Measurements from ENCODE around the gene RAD9A.

The RAD9A gene

DNA sequence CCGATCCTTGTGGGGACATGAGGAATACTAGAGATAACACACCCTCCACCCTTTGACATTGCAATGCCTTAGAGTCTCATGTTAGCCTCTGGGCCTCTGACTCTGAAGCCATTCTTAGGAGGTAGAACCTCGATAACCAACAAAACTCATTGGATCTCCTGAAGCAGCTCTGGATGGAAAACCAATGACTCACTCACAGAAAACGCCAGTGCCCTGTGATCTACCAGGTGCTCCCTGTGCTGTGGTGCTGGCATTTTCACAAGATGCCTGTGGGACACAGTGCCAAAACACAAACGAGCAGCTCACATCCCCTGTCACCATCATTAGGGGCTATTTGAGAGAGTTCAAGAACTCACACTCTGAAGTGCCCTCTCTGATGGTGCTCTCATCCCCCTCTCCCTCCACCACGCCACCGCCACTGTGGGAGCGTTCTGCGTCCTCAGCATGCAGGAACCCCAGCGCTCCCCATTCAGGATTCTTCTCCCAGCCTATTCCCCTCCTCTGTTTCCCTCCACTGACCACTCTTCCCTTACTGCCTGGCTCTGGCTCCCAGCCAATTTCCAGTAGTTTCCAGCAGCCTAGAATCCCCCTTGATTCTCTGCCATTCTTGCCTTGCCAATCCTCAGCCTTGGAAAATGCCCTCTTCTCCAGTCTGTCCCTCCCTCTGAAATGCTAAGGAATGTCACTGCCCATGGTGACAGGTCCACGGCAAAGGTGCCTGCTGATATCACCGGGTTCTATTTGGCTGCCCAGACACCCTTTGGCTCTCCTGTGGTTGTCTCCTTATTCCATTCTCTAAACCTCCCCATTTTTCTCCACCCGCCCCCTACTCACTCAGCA, 33.7 kb upstream of the RAD9A start:
- DNase-seq, result no peak

DNA sequence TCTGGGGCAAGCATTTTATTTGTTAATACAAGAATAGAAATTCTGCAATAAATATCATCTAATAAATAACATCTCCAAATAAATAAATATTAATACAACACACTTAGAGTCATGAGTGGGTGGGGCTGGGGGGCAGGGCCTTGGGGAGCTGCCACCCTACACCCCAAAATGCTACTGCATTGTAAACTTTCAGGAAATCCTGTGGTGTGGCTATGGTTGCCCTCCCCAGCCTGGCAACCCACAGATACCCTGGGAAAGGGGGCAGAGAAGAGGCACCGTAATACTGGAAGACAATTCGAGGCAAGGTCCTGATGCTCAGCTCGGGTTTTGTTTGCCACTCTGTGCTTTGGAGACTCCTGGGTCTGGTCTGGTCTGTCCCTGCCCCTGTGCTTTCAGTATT, 27.6 kb upstream of the RAD9A start:
- no peak for DNase-seq

DNA sequence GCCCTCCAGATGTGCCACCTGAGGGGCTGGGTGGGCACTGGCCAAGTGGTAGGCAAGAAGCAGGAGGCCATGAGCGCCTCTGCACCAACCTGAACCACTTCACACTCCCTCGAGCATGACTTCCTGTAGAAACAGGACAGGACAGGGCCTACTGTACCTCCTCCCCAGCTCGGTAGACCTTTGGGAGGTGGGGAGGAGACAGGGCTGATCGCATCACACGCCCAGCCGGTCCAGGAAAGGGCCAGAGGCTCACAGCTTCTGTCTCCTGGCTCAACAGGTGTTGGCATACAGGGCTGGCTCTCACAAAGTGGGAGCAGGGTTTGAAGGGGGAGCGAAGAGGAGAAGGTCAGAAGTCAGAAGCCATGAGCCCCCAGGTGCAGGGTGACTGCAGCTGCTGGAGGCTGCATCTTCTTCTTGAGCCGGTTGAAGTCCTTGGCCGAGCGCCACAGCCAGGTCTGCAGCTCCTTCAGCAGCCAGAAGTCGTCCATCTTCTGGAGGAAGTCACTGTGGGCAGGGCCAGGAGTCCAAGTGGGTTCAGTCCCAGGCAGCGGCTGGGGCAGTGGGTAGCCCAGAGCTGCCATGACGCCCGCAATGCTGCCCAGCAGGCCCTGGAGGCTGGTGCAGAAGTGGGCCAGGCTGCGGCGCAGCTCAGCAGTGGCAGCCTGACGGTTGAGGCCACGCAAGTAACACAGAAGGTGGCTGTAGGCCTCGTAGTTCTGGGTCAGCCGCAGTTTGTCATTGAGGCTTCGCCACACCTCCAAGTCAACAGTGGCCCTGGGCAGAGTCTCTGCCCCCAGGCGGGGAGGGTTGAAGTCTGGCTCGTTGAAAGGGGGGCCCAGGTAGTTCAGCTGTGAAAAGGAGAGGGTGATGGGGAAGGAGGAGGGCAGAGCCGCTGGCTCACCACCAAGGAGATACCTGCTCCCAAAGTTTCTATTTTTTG, 26.7 kb upstream of the RAD9A start:
- peak; percentile 48 for DNase-seq

DNA sequence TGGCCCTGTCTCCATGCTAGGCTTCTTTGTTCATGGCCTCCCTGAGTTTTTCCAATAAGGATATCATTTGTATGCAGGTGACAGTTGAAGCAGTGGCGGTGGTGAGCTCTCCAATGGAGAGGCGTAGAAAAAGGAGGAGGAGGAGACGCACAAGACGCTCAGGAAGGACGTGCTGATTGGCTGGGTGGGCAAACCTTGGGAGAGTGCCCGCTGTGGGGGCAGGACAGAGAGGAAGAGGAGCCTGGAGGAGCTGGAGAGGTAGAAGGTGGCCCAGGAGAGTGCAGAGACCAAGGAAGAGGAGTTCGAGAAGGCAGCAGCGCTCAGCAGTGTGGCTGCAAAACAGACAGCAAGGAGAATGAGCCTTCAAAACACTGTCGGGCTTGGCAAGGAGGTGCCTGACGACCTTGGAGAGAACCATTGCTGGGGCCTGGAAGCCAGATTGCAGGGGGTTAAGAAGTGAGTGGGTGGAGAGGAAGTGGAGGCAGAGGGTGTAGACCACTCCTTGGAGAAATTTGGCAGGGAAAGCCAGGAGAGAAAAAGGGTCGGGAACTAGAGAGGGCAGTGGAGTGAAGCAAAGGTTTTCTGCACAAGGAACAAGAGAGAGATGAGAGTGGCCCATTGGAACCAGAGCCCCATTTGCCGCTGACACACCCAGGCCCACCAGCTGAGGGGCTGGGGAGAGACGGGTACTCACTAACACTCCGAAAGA, 25.9 kb upstream of the RAD9A start:
- DNase-seq, result no peak

DNA sequence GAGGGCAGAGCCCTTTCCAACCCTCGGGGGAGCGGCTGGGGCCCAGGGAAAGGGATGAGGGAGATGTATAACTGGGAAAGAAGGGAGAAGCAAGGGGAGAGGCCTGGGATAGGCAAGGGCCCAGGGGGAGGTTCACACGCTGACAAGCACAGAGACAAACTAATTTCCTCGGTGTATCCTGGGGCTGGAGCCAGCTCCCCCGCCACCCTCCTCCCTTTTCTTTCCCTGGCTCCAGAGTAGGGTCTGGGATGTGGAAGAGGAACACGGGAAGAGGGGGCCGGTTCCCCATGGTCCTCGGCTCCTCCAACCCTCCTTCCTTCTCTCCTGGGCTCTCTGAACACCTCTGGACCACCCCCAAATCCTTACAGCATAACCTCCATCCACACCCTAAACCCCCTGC, 25.2 kb upstream of the RAD9A start:
- no peak for DNase-seq

DNA sequence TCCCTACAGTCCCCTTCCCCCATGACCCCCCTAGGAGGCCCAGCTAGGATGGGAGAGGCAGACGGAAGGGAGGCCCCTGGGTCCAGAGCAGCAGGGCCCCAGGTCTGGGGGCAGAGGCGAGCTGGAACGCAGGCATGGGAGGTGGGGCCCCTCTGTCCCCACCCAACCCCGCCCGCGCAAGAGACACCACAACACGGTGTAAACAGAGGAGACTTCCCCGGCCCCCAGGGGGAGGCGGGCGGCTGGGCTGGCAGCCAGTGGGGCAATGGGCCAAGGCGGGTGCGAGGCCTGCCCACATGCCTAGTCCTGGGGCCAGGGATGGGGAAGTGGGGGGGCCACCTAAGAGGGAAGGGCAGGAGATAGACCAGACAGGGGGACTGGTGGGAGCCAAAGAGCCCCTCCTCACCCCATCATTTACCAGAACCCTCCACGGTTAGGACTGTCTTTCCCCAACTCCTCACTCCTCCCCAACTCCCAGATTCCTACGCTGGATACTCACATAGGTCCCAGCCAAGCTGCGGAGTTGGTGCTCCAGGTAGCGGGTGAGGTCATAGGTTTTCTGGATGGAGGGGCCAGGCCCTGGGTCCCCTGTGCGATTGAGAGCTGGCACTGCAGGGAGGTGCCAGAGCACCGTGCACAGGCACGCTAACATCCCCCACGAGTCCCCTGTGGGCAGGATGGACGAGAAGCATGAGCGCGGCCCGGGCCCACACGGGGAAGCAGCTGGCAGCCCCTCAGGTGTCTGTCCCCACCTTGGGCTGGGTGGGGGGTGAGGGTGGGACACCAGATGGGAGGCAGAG, 24.6 kb upstream of the RAD9A start:
- DNase-seq, result no peak

DNA sequence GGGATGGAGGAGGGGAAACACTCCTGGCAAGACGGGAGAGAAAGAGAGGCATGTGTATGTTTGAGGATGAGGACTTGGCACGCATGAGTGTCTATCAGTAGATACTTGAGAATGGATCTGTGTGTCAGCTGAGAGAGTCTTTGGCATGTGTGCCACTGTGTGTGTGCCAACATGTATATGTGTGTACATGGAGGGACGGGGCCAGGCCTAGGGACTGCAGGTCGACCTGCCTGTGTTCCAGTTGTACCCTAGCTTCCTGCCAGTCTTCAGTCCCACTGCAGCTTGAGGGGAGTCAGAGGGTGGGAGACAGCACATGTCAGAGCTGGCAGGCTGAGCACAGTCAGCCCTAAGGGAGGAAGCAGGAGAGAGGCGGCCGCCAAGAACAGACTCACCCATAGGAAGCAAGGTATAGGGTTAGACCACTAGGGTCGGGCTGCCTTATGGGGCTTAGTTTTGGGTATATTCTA, 24.0 kb upstream of the RAD9A start:
- no peak for DNase-seq

DNA sequence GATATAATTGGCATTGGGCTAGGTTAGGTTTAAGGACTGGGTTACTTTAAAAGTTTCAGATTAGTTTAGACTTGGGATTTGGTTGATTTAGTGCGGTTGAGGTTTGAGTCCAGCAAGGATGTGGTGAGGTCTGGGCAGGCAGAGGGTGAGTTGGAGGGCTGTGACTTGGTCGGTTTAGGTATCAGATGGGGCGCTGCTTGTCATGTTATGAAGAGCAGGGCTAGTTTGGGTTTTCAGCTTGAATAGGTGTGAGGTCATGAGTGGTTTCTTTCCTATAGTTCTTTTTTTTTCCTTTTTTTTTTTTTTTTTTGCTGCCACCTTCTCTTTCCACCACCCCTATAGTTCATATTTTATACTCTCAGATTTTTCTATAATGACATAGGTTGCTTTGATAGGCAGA, 23.2 kb upstream of the RAD9A start:
- no peak for DNase-seq

DNA sequence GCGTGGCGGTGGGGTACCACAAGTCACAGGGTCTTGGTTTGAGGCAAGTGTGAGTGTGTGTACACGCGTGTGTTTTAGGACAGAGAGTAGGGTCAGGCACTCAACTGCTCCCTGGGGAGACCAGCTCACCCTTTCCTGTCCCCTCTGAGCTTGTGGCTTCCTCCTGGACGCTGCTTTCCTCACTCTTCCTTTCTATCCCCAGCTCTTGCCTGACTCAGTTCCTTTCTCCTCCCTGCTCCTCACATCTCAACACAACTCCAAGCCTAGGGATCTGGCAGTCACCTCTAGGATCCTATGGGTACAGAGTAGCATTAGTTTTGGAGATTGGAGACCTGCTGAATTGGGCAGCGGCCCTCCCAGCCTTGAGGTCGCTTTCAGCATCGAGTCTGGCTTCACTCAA, 22.5 kb upstream of the RAD9A start:
- no peak for DNase-seq

DNA sequence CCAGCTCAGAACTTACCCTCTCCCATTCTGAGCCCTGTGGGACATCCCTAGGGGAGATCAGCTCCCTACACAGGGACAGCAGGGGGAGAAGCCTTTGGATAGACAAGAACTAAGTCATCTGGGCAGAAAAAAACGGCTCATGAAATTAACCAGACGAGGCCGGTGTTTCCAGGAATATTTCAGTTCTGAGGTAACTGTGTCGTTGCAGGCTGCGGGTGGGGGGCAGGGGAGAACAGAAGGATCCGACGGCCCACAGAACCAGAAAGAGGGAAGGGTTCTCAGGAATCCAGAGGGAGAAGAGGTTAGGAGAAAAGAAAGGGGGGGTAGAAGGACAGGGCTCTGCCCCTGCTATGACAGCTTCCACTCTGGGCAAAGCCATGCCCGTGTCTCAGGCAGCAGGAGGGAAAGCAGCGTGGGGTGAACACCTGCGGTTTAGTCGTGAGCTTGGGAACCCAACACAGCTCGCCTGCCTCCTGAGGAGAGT, 21.9 kb upstream of the RAD9A start:
- DNase-seq, result no peak

DNA sequence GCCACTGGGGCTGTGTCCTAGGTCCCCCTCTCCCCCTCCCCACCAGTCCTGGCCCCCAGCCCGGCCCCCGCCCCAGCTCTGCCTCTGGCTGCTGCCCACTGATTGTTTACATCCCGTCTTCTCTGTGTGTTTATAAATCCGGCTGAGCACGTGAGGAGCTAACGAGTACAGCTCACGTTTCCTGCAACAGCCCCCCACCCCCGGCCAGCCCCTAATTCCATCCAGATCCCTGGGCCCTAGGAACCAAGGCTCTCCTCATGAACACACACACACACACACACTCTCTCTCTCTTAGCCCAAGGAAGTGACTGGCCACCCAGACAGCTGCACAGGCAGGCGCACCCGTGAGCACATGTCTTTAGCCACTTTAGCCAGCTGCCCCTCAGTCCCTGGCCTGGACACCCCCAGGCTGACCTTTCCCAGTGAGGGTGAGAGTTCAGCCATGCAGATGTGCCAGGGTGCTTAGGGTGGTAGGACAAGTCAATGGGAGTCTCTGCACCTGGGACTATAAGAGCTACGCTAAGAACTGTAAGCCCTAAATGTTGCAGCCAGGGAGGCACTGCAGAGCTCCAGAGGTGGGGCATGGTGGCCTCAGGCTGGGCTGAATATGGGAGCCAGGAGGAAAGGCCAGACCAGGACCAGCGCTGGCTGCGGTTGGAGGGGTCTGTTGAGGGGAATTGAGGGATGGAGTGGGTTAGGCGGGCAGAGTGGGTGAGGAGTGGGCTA, 21.3 kb upstream of the RAD9A start:
- no peak for DNase-seq

DNA sequence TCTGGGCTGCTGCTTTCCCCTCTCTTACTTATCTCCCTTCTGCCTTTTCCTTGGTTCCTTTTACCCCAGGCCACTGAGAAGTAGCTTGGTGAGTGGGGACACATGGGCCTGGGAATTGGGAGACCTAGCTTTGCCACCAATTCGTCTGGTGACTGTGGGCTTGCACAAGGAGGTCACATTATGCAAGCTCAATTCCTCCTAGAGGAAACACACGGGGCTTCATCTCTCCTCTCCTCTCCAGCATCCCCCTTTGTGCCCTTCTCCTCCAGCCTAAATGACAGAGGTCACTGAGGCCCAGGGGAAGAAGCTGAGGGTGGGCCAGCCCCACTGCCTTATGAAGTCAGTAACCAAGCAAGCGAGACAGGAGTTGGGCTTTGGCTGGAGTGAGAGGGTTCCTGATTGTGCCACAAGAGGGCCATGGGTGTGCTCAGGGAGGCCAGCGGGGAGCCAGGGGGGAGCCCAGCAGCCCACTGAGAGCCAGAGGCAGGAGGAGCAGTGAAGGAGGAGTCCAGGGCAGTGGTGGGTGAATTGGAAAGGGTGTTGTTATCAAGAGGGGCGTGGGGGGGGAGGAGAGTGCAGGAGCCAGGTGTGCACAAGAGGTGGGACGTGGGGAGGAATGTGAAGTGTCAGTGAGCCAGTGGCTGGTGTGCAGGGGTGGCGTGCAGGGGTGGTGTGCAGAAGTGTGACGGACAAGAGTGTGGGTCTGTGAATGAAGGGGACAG, 20.4 kb upstream of the RAD9A start:
- DNase-seq, result no peak

DNA sequence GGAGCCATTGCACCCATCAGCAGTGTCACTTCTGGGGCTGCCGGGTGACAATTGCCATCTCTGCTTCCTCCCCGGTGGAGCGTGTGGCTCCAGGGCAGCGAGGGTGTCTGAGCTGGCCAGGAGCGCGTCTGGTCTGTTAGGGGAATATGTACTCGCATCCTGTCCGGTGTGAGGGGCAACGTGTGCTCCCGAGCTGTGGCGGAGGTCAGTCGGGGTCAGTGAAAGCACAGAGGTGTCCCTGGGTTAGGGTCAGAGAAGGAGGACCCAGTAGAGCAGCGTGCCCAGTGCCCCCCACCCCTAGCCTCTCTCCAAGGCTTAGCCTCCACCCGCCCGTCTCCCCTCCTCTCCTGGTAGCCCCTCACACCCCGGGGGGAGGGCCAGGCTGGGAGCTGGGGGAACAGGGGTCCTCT, 19.9 kb upstream of the RAD9A start:
- DNase-seq, result no peak

DNA sequence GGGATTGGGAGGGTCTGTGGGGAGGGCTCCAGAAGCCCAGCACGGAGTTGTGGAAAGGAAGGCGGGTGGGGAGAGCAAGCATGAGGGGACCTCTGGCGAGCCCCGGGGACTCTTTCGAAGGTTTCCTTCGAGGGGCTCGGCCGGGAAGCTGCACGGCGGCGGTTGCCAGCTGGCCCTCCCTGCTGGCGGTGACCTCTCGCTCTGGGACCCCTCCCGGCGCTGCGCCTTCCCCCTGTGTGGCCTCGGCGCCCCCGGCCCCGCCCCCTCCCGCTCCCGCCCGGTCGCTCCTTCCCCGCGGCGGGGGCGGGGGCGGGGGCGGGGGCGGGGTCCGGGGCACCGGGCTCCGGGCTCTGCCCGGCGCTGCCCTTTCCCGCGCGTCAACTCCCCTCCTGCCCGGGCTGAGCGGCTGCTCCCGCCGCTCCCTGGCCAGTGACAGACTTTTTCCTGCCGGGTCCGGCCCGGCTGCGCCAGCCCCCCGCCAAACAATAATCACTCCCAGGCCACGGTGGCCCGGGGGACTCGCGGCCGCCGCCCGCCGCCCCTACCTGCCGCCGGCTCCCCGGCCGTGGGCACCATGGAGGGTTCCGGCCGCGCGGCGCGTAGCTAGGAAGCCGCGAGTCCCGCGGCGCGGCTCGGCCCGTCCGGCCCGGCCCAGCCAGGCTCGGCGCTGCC, 19.3 kb upstream of the RAD9A start:
- DNase-seq, result no peak

DNA sequence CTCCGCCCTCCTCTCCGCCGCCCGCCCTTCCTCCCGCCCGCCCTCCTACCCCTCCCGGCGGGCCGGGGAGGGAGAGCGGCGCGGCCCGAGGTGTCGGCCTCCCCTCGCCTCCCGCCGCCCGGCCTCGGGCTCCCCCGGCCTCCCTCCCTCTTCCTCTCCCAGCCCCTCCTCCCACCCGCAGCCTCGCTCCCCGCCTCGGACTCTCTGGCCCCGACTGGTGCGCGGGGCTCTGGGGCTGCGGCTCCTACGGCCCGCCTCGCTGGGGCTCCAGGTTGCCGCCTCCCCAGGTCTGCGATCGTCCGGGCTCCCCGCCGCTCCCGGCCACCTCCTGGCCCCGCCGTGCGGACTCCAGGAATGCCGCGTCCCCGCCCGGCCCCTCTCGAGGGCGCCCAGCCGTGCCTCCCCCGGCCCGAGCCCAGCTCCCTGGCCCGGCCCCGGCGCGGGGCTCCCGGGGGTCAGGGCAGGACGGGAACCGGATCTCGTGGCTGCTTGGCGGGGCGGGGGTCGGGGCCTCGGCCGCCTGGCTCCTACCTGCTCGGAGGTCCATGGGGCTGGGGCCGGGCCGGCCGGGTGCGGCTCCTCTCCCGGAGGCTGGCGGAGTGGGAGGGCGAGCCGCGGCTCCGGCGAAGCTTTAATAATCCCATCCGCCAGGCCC, 18.7 kb upstream of the RAD9A start, which contains the start of gene CLCF1:
TSS of gene CLCF1 (minus strand) at position 606 of the 655 bp plus-strand sequence. CDS start at position 547, 59 bp downstream.
- DNase-seq, result peak; percentile 69

DNA sequence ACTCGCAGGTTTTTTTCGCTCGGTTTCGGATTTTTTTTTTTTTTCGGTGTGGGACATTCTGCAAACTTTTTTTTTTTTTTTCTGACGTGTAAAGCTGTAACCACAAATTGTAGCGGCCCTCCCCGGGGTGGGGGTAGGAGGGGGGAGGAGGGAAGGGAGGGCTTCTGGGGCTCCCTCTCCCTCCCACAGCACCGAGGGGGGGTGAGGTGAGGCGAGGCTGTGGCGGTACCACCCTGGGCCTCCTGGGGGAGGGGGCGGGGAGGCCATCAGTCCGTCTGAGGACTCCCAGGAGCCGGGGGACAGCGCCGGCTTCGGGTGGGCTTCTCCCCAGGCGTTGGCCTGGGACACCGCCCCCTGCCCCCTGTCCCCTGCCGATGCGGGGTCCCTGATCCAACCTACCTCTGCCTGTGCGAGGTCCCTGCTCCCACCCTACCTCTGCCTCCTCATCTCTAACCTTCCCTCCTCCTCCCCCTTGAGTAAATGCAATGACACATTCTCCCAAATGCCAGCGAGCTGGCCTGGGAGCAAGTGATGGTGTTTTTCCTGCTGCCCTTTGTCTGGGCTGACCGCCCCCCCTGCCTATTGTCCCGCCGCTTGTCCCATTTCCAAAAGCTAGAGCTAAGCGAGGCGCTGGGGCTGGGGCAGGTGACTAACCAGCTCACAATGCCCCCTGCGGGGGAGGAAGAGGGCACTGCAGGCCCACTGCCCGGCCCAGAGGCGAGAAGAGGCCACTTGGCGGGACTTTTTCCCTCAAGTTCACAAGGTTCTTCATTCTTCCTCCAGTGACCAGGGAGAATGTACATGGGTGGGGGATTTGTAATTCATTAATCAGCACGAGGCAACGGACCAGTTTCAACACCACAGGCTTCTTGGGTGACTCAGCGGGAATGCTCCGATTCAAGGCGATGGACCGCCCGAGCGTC, 17.9 kb upstream of the RAD9A start:
- DNase-seq, result peak; percentile 36

DNA sequence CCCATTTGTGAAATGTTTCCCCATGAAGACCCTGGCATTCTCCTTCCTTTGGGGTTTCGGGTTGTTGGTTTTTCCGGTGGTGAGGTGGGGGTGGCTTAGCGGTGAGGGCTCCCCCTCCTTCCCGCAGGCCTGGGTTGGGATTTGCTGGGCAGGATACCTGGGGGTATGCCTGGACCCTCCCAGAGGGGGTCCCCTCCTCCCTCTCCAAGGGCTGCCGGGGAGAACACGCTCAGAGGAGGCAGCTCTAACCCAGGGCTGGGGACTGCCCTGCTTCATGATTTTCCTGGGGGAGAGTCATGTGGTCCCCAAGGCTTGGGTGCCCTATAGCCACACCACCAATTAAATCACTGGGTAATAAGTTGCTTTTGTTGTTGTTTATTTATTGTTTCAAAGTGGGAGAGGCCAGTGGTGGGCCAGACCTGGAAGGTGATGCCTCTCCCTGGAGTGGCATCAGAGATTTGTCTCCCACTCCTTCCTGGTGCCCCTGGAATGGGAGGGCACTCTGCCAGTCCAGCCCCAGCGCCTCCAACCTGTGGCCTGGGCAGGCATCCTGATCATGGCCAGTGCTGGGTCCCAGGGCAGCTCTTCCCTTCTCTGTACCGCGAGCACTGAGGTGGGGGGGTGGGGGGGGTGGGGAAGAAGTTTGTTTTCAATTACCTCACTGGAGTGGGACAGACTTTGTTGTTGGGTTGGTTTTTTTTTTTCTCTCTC, 17.1 kb upstream of the RAD9A start:
- DNase-seq, result no peak
